Natural killer cell (primary cell): Measurements from ENCODE around the gene SLC6A7. TPM values are rescaled to one million over a fixed set of nuclear protein-coding genes. Genes with fewer than 3 reads are reported as not detected.

Experiments
- ATAC-seq, 3 donors: fragments of 150-1000 bp in 2 of 3; fragments of 200-7000 bp in 1 of 3; cut with Tn5 transposase; 1 replicate in 1 of 3; 2 replicates in 2 of 3; pipeline ENCODE4 v1.10.0; 2021; ENCODE audit warnings: mild to moderate bottlenecking in 2 of 3, moderate library complexity in 2 of 3
- DNase-seq, 2 donors: peaks; one replicate each; pipeline versions ENCODE4 v3.0.0 to v3.0.0-alpha.2; 2013 to 2021; ENCODE audit warnings: mixed read lengths in 1 of 2
- H3K27ac ChIP-seq: one replicate; pipeline ENCODE4 v1.5.1; 2013; ENCODE audit warnings: mild to moderate bottlenecking, low read length
- H3K27me3 ChIP-seq: one replicate; pipeline ENCODE4 v1.6.1; 2013; ENCODE audit warnings: low read length; ENCODE audit not compliant: control insufficient read depth, insufficient read depth
- H3K36me3 ChIP-seq: one replicate; pipeline ENCODE4 v1.6.1; 2013; ENCODE audit warnings: low read length; ENCODE audit not compliant: control insufficient read depth, insufficient read depth
- H3K4me1 ChIP-seq: one replicate; pipeline ENCODE4 v1.6.1; 2013; ENCODE audit warnings: low read length; ENCODE audit not compliant: control insufficient read depth, insufficient read depth
- H3K4me3 ChIP-seq: one replicate; pipeline ENCODE4 v1.5.1; 2013; ENCODE audit warnings: low read length
- H3K9me3 ChIP-seq: one replicate; pipeline ENCODE4 v1.6.1; 2013; ENCODE audit warnings: low read length; ENCODE audit not compliant: control insufficient read depth, insufficient read depth
- H3K27ac Mint-ChIP-seq, 2 donors: one replicate each; pipeline ENCODE4 v1.8.0; 2022; ENCODE audit warnings: mild to moderate bottlenecking in 2 of 2, mixed read lengths in 2 of 2, moderate library complexity in 1 of 2
- H3K27me3 Mint-ChIP-seq, 2 donors: one replicate each; pipeline ENCODE4 v1.8.0; 2022; ENCODE audit warnings: low read depth in 2 of 2, mixed read lengths in 2 of 2
- H3K36me3 Mint-ChIP-seq: one replicate; pipeline ENCODE4 v1.8.0; 2022; ENCODE audit warnings: mixed read lengths
- H3K4me1 Mint-ChIP-seq, 2 donors: one replicate each; pipeline ENCODE4 v1.8.0; 2022; ENCODE audit warnings: mixed read lengths in 2 of 2
- H3K4me3 Mint-ChIP-seq: one replicate; pipeline ENCODE4 v1.8.0; 2022; ENCODE audit warnings: mild to moderate bottlenecking, moderate library complexity, mixed read lengths
- H3K9me3 Mint-ChIP-seq, 2 donors: one replicate each; pipeline ENCODE4 v1.8.0; 2022; ENCODE audit warnings: mixed read lengths in 2 of 2
- WGBS: methylation state at CpG from one replicate; pipeline ENCODE4 v1.1.7; 2013; ENCODE audit warnings: missing lambda C conversion rate; ENCODE audit not compliant: insufficient coverage; 5-methylcytosine and 5-hydroxymethylcytosine counted together
- intact Hi-C: fragments of 100-400 bp; cut with micrococcal nuclease; formaldehyde crosslinking; loops from one replicate; pipeline ENCODE4 v1.14.2; 2022
- total RNA-seq, 4 donors: library from RNA; stranded (reverse); fragments of 120-200 nt in 1 of 4; gene quantifications; one replicate each; pipeline versions ENCODE4 v1.2.3 to v1.2.4, GENCODE V29; 2013 to 2022
- TF ChIP-seq, protein P1 (sequence below): fragments of 200-600 bp; IDR thresholded peaks from one replicate; pipeline ENCODE4 v1.8.0; 2022; ENCODE audit warnings: antibody characterized with exemption

The SLC6A7 gene
- total RNA-seq, 3 donors from 2014 or later (not counting 1 experiment from before 2014, with no cell fraction given) = not detected

DNA sequence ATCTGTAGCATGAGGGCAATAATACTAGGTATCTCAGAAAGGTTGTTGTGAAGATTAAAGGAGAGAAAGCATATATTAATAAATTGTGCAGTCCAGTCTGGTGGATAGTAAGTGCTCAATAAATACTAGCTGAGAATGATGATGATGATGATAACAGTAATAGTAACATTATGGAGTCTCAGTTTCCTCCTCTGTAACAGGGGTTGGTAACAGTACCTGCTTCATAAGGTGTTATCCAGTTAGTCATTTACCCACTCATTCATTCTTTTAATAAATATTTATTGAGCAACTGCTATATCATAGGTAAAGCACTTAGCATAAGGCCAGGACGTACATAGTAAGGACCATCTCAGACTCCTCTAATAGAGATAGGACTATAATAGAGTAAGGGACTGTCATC, 7.6 kb downstream of the SLC6A7 start:
- DNase-seq = no peak
- Mint-ChIP-seq H3K4me1 (no peaks in the 10 kb centered on the region), H3K36me3 (no peaks in the 10 kb centered on the region), H3K27ac (no peak overlapping the region), H3K9me3 (no peaks in the 10 kb centered on the region), H3K27me3 (peaks cover 23 to 39% of the 10 kb centered on the region in 2 donors), H3K4me3 (no peak overlapping the region)
- Histone ChIP-seq H3K27ac (no peak overlapping the region), H3K4me1 (no peaks in the 10 kb centered on the region), H3K27me3 (no peaks in the 10 kb centered on the region), H3K4me3 (no peak overlapping the region), H3K36me3 (no peaks in the 10 kb centered on the region), H3K9me3 (no peaks in the 10 kb centered on the region)
- TF ChIP-seq, protein P1, sequence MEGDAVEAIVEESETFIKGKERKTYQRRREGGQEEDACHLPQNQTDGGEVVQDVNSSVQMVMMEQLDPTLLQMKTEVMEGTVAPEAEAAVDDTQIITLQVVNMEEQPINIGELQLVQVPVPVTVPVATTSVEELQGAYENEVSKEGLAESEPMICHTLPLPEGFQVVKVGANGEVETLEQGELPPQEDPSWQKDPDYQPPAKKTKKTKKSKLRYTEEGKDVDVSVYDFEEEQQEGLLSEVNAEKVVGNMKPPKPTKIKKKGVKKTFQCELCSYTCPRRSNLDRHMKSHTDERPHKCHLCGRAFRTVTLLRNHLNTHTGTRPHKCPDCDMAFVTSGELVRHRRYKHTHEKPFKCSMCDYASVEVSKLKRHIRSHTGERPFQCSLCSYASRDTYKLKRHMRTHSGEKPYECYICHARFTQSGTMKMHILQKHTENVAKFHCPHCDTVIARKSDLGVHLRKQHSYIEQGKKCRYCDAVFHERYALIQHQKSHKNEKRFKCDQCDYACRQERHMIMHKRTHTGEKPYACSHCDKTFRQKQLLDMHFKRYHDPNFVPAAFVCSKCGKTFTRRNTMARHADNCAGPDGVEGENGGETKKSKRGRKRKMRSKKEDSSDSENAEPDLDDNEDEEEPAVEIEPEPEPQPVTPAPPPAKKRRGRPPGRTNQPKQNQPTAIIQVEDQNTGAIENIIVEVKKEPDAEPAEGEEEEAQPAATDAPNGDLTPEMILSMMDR = no peak
- 71% methylated on average over 1 of the region's 1 CpG for WGBS
- no peak for ATAC-seq
- intact Hi-C loops = no loop called here

DNA sequence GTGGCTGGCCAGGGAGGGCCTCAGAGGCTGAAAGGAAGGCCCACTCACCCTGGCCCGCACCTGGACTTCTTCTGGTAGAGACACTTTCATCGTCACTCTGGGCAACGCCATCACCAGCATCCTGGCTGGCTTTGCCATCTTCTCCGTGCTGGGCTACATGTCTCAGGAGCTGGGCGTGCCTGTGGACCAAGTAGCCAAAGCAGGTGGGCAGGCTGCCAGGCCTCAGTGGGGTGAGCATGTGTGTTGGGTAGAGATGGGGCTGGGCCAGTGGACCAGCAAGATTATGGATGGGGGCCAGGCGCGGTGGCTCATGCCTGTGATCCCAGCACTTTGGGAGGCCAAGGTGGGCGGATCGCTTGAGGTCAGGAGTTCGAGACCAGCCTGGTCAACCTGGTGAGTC, 12.6 kb downstream of the SLC6A7 start:
- Mint-ChIP-seq H3K36me3 (no peaks in the 10 kb centered on the region), H3K9me3 (no peaks in the 10 kb centered on the region), H3K27ac (no peak overlapping the region), H3K27me3 (peaks cover 13 to 31% of the 10 kb centered on the region in 2 donors), H3K4me3 (no peak overlapping the region), H3K4me1 (no peaks in the 10 kb centered on the region)
- 92% methylated on average over 10 of the region's 10 CpGs for WGBS
- no peak overlapping the region for H3K27ac ChIP-seq
- intact Hi-C loops = no loop called here
- DNase-seq (no peak), ATAC-seq (no peak)
- TF ChIP-seq, protein P1 = no peak
- H3K36me3 ChIP-seq = no peaks in the 10 kb centered on the region
- peaks cover 4% of the 10 kb centered on the region for H3K27me3 ChIP-seq
- no peaks in the 10 kb centered on the region for H3K9me3 ChIP-seq
- H3K4me1 ChIP-seq = no peaks in the 10 kb centered on the region
- H3K4me3 ChIP-seq = no peak overlapping the region

DNA sequence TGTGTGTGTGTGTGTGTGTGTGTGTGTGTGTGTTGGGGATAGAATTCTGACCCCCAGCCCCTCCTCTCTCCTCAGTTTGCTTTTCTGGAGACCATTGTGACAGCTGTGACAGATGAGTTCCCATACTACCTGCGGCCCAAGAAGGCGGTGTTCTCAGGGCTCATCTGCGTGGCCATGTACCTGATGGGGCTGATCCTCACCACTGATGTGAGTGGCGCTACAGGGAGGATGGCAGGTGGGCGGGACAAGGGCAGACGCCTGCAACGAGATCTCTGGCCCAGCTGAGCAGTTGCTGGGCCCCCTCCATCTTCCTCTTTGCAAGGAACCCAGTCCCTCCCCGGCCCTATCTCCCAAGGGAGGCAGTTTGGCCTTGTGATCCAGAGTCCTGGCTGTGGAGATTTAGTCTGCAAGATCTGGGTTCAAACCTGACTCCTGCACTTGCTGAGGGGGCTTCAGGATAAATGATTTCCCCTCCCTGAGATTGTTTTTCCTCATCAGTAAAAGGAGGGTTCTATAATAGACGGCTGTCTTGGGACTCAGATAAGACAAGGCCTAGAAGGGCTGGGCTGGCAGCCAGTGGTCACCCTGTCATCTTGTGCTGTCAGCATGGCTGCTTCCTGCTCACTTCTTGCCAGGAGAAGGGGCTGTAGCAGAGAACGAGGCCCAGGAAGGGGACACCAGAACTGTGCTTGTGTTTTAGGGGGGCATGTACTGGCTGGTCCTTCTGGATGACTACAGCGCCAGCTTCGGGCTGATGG, 14.1 kb downstream of the SLC6A7 start:
- DNase-seq (no peak), ATAC-seq (no peak)
- H3K9me3 ChIP-seq = no peaks in the 10 kb centered on the region
- H3K27ac ChIP-seq = no peak overlapping the region
- no peaks in the 10 kb centered on the region for H3K36me3 ChIP-seq
- H3K36me3 Mint-ChIP-seq = no peaks in the 10 kb centered on the region
- intact Hi-C loops = no loop called here
- peaks cover 19 to 41% of the 10 kb centered on the region in 2 donors for H3K27me3 Mint-ChIP-seq
- H3K4me1 Mint-ChIP-seq = peaks cover 12 to 14% of the 10 kb centered on the region in 2 donors
- TF ChIP-seq, protein P1 = no peak
- no peak overlapping the region for H3K4me3 Mint-ChIP-seq
- peaks cover 10% of the 10 kb centered on the region for H3K4me1 ChIP-seq
- no peak overlapping the region for H3K4me3 ChIP-seq
- H3K27me3 ChIP-seq = peaks cover 13% of the 10 kb centered on the region
- no peak overlapping the region for H3K27ac Mint-ChIP-seq
- 79% methylated on average over 12 of the region's 12 CpGs for WGBS
- H3K9me3 Mint-ChIP-seq = no peaks in the 10 kb centered on the region

DNA sequence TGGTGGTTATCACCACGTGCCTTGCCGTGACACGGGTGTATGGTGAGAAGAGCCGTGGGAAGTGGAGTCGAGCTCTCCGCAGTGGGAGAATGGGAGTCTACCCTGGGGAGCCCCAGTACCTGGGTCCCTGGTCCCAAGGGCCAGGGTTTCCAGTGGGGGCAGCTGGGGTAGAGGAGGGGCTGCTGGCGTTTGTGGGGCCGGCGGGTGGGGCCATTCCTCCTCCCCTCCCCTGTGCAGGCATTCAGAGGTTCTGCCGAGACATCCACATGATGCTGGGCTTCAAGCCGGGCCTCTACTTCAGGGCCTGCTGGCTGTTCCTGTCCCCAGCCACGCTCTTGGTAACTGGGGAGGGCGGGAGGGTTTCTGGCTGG, 14.7 kb downstream of the SLC6A7 start:
- no peaks in the 10 kb centered on the region for H3K36me3 ChIP-seq
- no peak overlapping the region for H3K4me3 Mint-ChIP-seq
- peaks cover 19 to 35% of the 10 kb centered on the region in 2 donors for H3K27me3 Mint-ChIP-seq
- H3K36me3 Mint-ChIP-seq = no peaks in the 10 kb centered on the region
- H3K9me3 ChIP-seq = no peaks in the 10 kb centered on the region
- ATAC-seq (no peak), DNase-seq (no peak)
- peaks cover 15% of the 10 kb centered on the region for H3K4me1 ChIP-seq
- WGBS = 95% methylated on average over 13 of the region's 13 CpGs
- no peak overlapping the region for H3K27ac ChIP-seq
- H3K4me1 Mint-ChIP-seq = peaks cover 18 to 20% of the 10 kb centered on the region in 2 donors
- H3K27me3 ChIP-seq = peaks cover 13% of the 10 kb centered on the region
- no peak overlapping the region for H3K27ac Mint-ChIP-seq
- TF ChIP-seq, protein P1 = no peak
- intact Hi-C loops = no loop called here
- no peaks in the 10 kb centered on the region for H3K9me3 Mint-ChIP-seq
- H3K4me3 ChIP-seq = no peak overlapping the region
